ENCODE results near the gene VIM. TPM values are rescaled to one million over a fixed set of nuclear protein-coding genes. Genes with fewer than 3 reads are reported as not detected.

VIM gene
- total RNA-seq, 1 donor = 10,643 TPM

GRCh38 chr10:17215782-17216122 lies 12.3 kb upstream of the VIM start:
- Histone ChIP-seq H3K4me2 (ENCODE audit: insufficient read depth, low read length) (peak overlapping the region; percentile 76), H3K36me3 (ENCODE audit: insufficient read depth, low read length) (no peaks in the 10 kb centered on the region), H4K20me1 (ENCODE audit: insufficient read depth, low read length) (no peaks in the 10 kb centered on the region), H3K79me2 (ENCODE audit: insufficient read depth, low read length) (peaks cover 4% of the 10 kb centered on the region), H3K4me3 (ENCODE audit: insufficient read depth, low read length) (peak overlapping the region; percentile 56), H3K9me3 (ENCODE audit: low read depth, low read length) (no peaks in the 10 kb centered on the region), H3K27me3 (ENCODE audit: insufficient read depth, low read length) (no peaks in the 10 kb centered on the region), H3K4me1 (ENCODE audit: insufficient read depth, low read length) (peaks cover 74% of the 10 kb centered on the region), H2AFZ (ENCODE audit: low read length) (no peak overlapping the region), H3K27ac (ENCODE audit: low read depth, low read length) (peak overlapping the region; percentile 98)
- no peak for DNase-seq (ENCODE audit: insufficient read length, low spot score, missing footprints)
- no peak for TF ChIP-seq CTCF (IDR thresholded peaks at IDR 0.05; ENCODE audit: extremely low read depth, low read depth, low read length)

GRCh38 chr10:17216217-17216900 lies 11.7 kb upstream of the VIM start:
- Histone ChIP-seq H3K36me3 (ENCODE audit: insufficient read depth, low read length) (no peaks in the 10 kb centered on the region), H3K4me2 (ENCODE audit: insufficient read depth, low read length) (peak overlapping the region; percentile 76), H3K27me3 (ENCODE audit: insufficient read depth, low read length) (no peaks in the 10 kb centered on the region), H2AFZ (ENCODE audit: low read length) (no peak overlapping the region), H4K20me1 (ENCODE audit: insufficient read depth, low read length) (no peaks in the 10 kb centered on the region), H3K79me2 (ENCODE audit: insufficient read depth, low read length) (peaks cover 4% of the 10 kb centered on the region), H3K4me3 (ENCODE audit: insufficient read depth, low read length) (no peak overlapping the region), H3K9me3 (ENCODE audit: low read depth, low read length) (no peaks in the 10 kb centered on the region), H3K27ac (ENCODE audit: low read depth, low read length) (peak overlapping the region; percentile 98), H3K4me1 (ENCODE audit: insufficient read depth, low read length) (peaks cover 77% of the 10 kb centered on the region)
- DNase-seq (ENCODE audit: insufficient read length, low spot score, missing footprints) = peak; percentile 68
- no peak for TF ChIP-seq CTCF (IDR thresholded peaks at IDR 0.05; ENCODE audit: extremely low read depth, low read depth, low read length)

- H3K9me3 ChIP-seq (ENCODE audit: low read depth, low read length) = no peaks in the 10 kb centered on the region
- DNase-seq (ENCODE audit: insufficient read length, low spot score, missing footprints) = no peak
- H3K36me3 ChIP-seq (ENCODE audit: insufficient read depth, low read length) = no peaks in the 10 kb centered on the region
- no peak overlapping the region for H3K4me3 ChIP-seq (ENCODE audit: insufficient read depth, low read length)
- peak overlapping the region; percentile 98 for H3K27ac ChIP-seq (ENCODE audit: low read depth, low read length)
- H2AFZ ChIP-seq (ENCODE audit: low read length) = no peak overlapping the region
- no peaks in the 10 kb centered on the region for H4K20me1 ChIP-seq (ENCODE audit: insufficient read depth, low read length)
- peaks cover 4% of the 10 kb centered on the region for H3K79me2 ChIP-seq (ENCODE audit: insufficient read depth, low read length)
- peak overlapping the region; percentile 76 for H3K4me2 ChIP-seq (ENCODE audit: insufficient read depth, low read length)
- H3K27me3 ChIP-seq (ENCODE audit: insufficient read depth, low read length) = no peaks in the 10 kb centered on the region
- no peak for TF ChIP-seq CTCF (IDR thresholded peaks at IDR 0.05; ENCODE audit: extremely low read depth, low read depth, low read length)
- peaks cover 78% of the 10 kb centered on the region for H3K4me1 ChIP-seq (ENCODE audit: insufficient read depth, low read length)
Observed at GRCh38 chr10:17216901-17217395, 11.1 kb upstream of the VIM start.

- Histone ChIP-seq H3K9me3 (ENCODE audit: low read depth, low read length) (no peaks in the 10 kb centered on the region), H3K27me3 (ENCODE audit: insufficient read depth, low read length) (no peaks in the 10 kb centered on the region), H3K79me2 (ENCODE audit: insufficient read depth, low read length) (peaks cover 3% of the 10 kb centered on the region), H3K4me3 (ENCODE audit: insufficient read depth, low read length) (peak overlapping the region; percentile 10), H3K4me1 (ENCODE audit: insufficient read depth, low read length) (peaks cover 74% of the 10 kb centered on the region), H2AFZ (ENCODE audit: low read length) (no peak overlapping the region), H3K27ac (ENCODE audit: low read depth, low read length) (peak overlapping the region; percentile 98), H4K20me1 (ENCODE audit: insufficient read depth, low read length) (no peaks in the 10 kb centered on the region), H3K4me2 (ENCODE audit: insufficient read depth, low read length) (peak overlapping the region; percentile 63), H3K36me3 (ENCODE audit: insufficient read depth, low read length) (no peaks in the 10 kb centered on the region)
- TF ChIP-seq CTCF (IDR thresholded peaks at IDR 0.05; ENCODE audit: extremely low read depth, low read depth, low read length) = no peak
- DNase-seq (ENCODE audit: insufficient read length, low spot score, missing footprints) = peak; percentile 75
Observed at GRCh38 chr10:17217631-17218232, 10.3 kb upstream of the VIM start.

Measured in osteoblast (primary cell).